HG03575 (cell line): Measurements from ENCODE around the gene ENPP3.
"Not testable (repeated sequence)": the region's sequence is repeated elsewhere in the genome, so short reads cannot be mapped to it uniquely, and the experiment has no call there.

Source experiments
- ATAC-seq: cut with Tn5 transposase; IDR thresholded peaks from one replicate; pipeline ENCODE4 v1.9.1; 2021; ENCODE audit not compliant: unreplicated experiment, insufficient number of reproducible peaks, low FRiP score; ENCODE audit errors: extremely low read depth

The ENPP3 gene

GRCh38 chr6:131724114-131724513 lies 87.0 kb downstream of the ENPP3 start:
- no peak for ATAC-seq

DNA sequence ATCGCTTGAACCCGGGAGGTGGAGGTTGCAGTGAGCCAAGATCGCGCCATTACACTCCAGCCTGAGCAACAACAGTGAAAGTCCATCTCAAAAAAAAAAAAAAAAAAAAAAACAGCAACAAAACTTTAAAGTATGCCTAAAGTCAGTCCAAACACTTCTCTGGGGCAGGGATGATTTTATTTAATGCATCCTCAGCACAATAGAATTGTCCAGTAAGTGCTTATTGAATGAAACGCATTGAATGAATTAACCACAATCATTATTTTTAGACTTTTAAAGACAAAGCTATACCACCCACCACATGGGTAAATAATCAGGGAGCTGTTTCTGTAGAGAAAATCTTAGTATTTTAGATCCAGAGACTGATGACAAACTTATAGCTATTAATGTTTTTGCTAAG lies 90.4 kb downstream of the ENPP3 start:
- no peak for ATAC-seq

- no peak for ATAC-seq
Measured at GRCh38 chr6:131727868-131728267, 90.8 kb downstream of the ENPP3 start.

GRCh38 chr6:131728296-131728939 lies 91.3 kb downstream of the ENPP3 start:
- ATAC-seq: no peak

GRCh38 chr6:131729550-131729949 lies 92.4 kb downstream of the ENPP3 start:
- no peak for ATAC-seq

DNA sequence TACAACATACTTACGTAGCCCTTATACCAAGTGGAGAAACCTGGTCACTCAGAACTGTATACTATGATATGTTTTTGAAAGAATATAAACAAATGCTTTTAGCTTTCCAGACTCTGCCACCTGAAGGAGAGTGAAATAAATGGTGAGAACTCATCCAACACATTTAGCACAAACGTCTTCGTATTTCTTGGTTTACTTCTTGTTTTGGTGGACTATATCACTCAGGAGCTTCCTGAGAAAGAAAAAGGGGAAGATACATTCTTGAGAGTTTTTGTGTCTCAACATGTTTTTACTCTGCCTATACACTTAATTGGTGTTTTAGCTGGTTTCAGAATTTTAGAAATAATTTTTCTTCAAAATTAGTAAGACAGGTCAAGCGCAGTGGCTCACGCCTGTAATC lies 93.2 kb downstream of the ENPP3 start:
- no peak for ATAC-seq

DNA sequence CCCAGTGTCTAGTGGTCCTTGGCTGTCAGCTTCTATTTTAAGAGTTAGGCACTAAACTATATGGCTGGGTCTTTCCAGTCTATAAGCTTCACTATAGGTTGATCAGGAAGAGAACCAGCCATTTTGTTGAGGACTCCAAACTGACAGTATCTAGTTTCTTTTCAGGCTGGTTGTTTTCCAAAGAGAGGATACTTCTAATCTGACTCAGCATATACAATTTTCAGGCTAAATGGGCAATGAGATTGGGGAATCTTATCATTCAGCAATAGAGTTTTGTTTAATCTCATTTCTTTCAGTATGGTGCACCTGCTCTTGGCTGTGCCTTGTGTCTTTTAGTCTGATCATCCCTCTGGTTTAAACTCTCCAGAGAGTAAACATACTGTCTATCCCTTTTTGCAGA lies 94.1 kb downstream of the ENPP3 start:
- ATAC-seq: no peak

GRCh38 chr6:131733376-131734016 lies 96.4 kb downstream of the ENPP3 start:
- ATAC-seq: no peak

- ATAC-seq: no peak
Measured at GRCh38 chr6:131736003-131736596, 99.0 kb downstream of the ENPP3 start.

DNA sequence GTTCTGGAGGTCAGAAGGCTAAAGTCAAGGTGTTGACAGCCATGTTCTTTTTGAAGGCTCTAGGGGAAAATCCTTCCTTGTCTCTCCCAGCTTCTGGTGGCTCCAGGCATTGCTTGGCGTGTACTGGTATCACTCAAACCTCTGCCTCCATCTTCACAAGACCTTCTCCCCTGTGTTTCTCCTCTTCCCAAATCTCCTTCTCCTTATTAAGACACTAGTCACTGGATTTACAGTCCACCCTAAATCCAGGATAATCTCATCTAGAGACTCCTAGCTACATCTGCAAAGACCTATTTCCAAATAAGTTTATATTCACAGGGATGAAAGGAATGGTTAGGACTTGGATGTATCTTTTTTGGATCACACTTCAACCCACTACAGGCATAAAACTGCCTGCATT lies 99.7 kb downstream of the ENPP3 start:
- ATAC-seq: no peak

GRCh38 chr6:131739136-131739535 lies 102.0 kb downstream of the ENPP3 start:
- ATAC-seq: no peak

DNA sequence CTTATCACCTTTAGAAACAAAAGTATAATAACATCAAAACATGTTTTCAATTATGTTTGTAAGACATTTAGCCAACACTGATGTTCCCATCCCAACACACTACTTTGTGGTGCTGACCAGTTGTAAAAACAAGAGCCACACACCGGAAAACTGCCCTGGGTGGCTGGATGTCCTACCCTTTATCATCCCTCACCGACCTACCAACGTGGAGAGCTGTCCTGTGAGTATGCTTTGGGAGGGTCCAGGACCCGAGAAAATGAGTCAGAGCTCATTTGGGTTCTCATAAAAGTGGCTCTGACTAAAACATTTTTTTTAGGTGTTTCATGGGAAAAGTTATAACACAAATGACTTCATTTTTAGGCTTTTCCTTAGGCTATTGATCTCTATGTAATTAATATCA lies 103.1 kb downstream of the ENPP3 start:
- no peak for ATAC-seq

DNA sequence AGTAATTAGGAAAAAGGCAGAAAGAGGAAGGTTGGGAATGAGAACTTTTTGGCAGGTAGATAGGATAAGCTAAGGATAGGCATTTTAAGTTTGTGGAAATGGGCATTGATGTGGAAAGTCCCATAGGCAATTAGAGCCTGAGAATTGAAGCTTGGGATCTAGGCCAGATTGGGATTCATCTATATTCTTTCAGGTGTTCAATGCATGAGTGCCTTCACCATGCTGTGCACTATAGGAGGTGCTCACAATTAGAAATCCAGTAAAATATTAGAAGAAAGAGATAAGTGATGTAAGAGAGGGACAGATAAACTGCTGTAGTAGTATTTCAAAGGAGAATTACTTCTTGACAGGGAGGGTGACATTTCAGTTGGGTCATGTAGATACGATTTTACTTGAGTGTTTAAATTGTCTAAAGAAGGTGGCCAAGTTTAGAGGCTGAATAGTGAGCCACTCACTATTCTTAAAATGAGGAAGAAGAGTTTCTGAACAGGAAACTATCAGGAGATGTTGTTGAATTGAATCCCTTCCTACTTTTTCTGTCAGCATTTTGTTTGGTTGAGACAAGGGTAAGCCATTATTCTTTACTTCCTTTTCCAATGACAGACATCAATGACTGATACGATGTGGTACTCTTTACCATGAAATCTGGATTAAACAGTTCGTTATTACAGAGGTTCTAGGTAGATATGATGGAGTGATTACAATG lies 104.7 kb downstream of the ENPP3 start:
- ATAC-seq: no peak

- ATAC-seq: no peak
Measured at GRCh38 chr6:131744432-131745287, 107.6 kb downstream of the ENPP3 start.

GRCh38 chr6:131745476-131745875 lies 108.4 kb downstream of the ENPP3 start:
- no peak for ATAC-seq

DNA sequence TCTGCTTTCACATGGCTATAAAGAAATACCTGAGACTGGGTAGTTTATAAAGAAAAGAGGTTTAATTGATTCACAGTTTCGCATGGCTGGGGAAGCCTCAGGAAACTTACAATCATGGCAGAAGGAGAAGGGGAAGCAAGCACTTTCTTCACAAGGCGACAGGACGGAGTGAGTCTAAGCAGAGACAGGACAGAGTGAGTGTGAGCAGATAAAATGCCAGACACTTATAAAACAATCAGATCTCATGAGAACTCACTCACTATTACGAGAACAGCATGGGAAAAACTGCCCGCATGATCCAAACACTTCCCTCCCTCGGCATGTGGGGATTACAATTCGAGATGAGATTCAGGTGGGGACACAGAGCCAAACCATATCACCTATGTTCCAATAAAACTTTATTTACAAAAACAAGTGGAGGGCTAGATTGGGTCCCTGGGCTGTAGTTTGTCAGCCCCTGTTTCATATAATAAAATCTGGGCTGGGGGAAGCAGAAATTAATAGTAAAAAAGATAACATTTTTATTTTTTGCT lies 110.8 kb downstream of the ENPP3 start:
- ATAC-seq: no peak

DNA sequence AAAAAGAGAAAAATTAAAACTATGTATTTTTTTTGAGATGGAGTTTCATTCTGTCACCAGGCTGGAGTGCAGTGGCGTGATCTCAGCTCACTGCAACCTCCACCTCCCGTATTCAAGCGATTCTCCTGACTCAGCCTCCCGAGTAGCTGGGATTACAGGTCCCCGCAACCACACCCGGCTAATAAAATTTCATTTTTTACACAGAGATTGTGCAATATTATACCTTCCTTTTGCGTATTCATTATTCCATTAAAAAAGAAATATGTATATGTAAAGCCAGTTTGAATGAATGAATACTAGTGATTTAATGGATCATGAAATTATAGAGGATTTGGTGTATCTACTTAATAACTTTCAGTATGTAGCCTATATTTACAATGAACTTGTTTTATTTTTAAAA lies 111.9 kb downstream of the ENPP3 start:
- ATAC-seq: no peak

- not testable (repeated sequence) for ATAC-seq
Measured at GRCh38 chr6:131751012-131751715, 114.1 kb downstream of the ENPP3 start.
